Smooth muscle cell (in vitro differentiated cells): ENCODE results near the gene SHKBP1. TPM values are rescaled to one million over a fixed set of nuclear protein-coding genes. Genes with fewer than 3 reads are reported as not detected.

Experiments
- DNase-seq: peaks from one replicate; lab custom pipeline; 2025; ENCODE audit not compliant: unreplicated experiment; lab: John Stamatoyannopoulos, UW
- H2AFZ ChIP-seq: fragments of 200-600 bp; sonication (generic); 2 replicates; pipeline ENCODE4 v1.6.0; 2016; ENCODE audit warnings: antibody characterized with exemption, low read depth, mild to moderate bottlenecking
- H3F3A ChIP-seq: fragments of 200-600 bp; sonication (generic); 2 replicates; pipeline ENCODE4 v1.6.0; 2017; ENCODE audit warnings: antibody characterized with exemption, low read depth
- H3K27ac ChIP-seq: fragments of 200-600 bp; sonication (generic); 2 replicates; pipeline ENCODE4 v1.5.1; 2016; ENCODE audit warnings: low read depth, mild to moderate bottlenecking
- H3K27me3 ChIP-seq: fragments of 200-600 bp; sonication (generic); 2 replicates; pipeline ENCODE4 v1.6.1; 2016; ENCODE audit warnings: low read depth, mild to moderate bottlenecking
- H3K36me3 ChIP-seq: fragments of 200-600 bp; sonication (generic); 2 replicates; pipeline ENCODE4 v1.5.1; 2016; ENCODE audit warnings: low read depth
- H3K4me1 ChIP-seq: fragments of 200-600 bp; sonication (generic); 2 replicates; pipeline ENCODE4 v1.5.1; 2016; ENCODE audit warnings: low read depth
- H3K4me2 ChIP-seq: fragments of 200-600 bp; sonication (generic); 2 replicates; pipeline ENCODE4 v1.6.0; 2016; ENCODE audit warnings: mild to moderate bottlenecking
- H3K4me3 ChIP-seq: fragments of 200-600 bp; sonication (generic); 2 replicates; pipeline ENCODE4 v1.5.1; 2016; ENCODE audit warnings: mild to moderate bottlenecking
- H3K79me2 ChIP-seq: fragments of 200-600 bp; sonication (generic); 2 replicates; pipeline ENCODE4 v1.6.0; 2016; ENCODE audit warnings: low read depth, mild to moderate bottlenecking
- H3K9ac ChIP-seq: fragments of 200-600 bp; sonication (generic); 2 replicates; pipeline ENCODE4 v1.6.0; 2016; ENCODE audit warnings: low read depth
- H3K9me3 ChIP-seq: fragments of 200-600 bp; sonication (generic); replicated peaks from 2 replicates; pipeline ENCODE4 v1.5.1; 2016; ENCODE audit warnings: low read depth
- H4K20me1 ChIP-seq: fragments of 200-600 bp; sonication (generic); 2 replicates; pipeline ENCODE4 v1.6.0; 2016; ENCODE audit warnings: low read depth
- WGBS: methylation state at CpG from one replicate; pipeline ENCODE4 v1.1.7; 2016; ENCODE audit warnings: low lambda C conversion rate; 5-methylcytosine and 5-hydroxymethylcytosine counted together
- polyA plus RNA-seq: library from polyadenylated mRNA; unstranded; fragments of >200 nt; fragmentation: Nextera tagmentation; extraction: Ambion mirVana; gene quantifications from 2 replicates; pipeline ENCODE4 v1.2.1, GENCODE V29; 2016
- total RNA-seq: library from RNA; depleted of rRNA; stranded (reverse); fragments of >200 nt; gene quantifications from 2 replicates; pipeline ENCODE4 v1.2.3, GENCODE V29; 2014
- TF ChIP-seq, protein P1 (sequence below): fragments of 200-600 bp; sonication (generic); IDR thresholded peaks from 2 replicates; pipeline ENCODE4 v1.5.1; 2017; ENCODE audit warnings: borderline replicate concordance, mild to moderate bottlenecking, antibody characterized with exemption; ENCODE audit not compliant: insufficient read depth, poor library complexity, severe bottlenecking

SHKBP1 gene
- total and polyA plus RNA-seq, 2 experiments from 2014 or later = 40.9 to 90.8 TPM

DNA sequence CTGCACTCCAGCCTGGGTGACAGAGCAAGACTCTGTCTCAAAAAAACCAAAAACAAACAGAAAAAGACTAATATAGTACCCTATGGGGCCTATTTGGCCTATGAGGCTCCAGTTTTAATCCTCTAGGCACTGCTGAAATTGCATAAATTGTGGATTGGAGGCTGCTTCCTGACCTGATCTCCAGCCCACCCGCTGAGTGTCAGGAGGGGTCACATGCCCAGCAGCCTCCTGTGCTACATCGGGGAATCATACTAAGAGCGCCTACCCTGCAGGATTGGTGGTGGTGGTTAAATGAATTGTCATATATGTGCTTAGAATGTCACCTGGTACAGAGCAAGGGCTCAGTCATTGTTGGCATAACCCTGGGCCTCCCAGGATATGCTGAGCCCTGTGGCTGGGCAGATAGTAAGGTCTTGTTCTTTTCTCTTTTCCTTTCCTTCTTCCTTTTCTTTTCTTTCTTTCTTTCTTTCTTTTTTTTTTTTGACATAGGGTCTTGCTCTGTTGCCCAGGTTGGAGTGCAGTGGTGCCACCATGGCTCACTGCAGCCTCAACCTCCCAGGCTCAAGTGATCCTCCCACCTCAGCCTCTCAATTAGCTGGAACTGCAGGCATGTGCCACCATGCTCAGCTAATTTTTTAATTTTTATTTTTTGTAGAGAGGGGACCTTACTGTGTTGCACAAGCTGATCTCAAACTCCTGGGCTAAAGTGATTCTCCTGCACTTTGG, 55.8 kb downstream of the SHKBP1 start:
- 60% methylated on average over 3 of the region's 3 CpGs for WGBS

DNA sequence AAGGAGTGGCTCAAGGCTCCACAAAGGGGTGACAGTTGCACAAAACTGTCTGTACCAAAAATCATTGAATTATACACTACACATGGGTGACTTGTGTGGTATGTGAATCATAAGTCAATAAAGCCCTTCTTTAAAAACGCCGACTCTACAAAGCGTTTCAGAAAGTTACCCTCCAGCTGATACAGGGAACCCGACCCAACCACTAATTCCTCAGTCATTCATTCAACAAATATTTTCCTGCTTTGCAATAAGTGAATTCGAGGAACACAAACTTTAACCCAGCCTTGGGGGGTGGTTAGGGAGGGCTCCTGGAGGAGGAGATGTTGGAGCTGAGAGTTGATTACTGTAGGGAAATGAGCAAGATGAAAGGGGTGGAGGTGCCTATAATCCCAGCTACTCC, 56.5 kb downstream of the SHKBP1 start:
- TF ChIP-seq, protein P1, sequence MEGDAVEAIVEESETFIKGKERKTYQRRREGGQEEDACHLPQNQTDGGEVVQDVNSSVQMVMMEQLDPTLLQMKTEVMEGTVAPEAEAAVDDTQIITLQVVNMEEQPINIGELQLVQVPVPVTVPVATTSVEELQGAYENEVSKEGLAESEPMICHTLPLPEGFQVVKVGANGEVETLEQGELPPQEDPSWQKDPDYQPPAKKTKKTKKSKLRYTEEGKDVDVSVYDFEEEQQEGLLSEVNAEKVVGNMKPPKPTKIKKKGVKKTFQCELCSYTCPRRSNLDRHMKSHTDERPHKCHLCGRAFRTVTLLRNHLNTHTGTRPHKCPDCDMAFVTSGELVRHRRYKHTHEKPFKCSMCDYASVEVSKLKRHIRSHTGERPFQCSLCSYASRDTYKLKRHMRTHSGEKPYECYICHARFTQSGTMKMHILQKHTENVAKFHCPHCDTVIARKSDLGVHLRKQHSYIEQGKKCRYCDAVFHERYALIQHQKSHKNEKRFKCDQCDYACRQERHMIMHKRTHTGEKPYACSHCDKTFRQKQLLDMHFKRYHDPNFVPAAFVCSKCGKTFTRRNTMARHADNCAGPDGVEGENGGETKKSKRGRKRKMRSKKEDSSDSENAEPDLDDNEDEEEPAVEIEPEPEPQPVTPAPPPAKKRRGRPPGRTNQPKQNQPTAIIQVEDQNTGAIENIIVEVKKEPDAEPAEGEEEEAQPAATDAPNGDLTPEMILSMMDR = no peak
- Histone ChIP-seq H3F3A (peaks cover 9% of the 10 kb centered on the region), H4K20me1 (no peaks in the 10 kb centered on the region), H2AFZ (no peak overlapping the region), H3K4me2 (peak overlapping the region; percentile 78), H3K9me3 (no peaks in the 10 kb centered on the region), H3K27ac (peak overlapping the region; percentile 62), H3K4me1 (peaks cover 6% of the 10 kb centered on the region), H3K27me3 (no peaks in the 10 kb centered on the region), H3K79me2 (no peaks in the 10 kb centered on the region), H3K4me3 (no peak overlapping the region), H3K36me3 (no peaks in the 10 kb centered on the region), H3K9ac (no peak overlapping the region)
- WGBS = 12% methylated on average over 5 of the region's 5 CpGs
- DNase-seq = no peak

More for the DNA sequence above, 55.8 kb downstream of the SHKBP1 start:
- Histone ChIP-seq H3K79me2 (no peaks in the 10 kb centered on the region), H3F3A (peaks cover 9% of the 10 kb centered on the region), H3K36me3 (no peaks in the 10 kb centered on the region), H4K20me1 (no peaks in the 10 kb centered on the region), H3K27ac (peak overlapping the region; percentile 62), H2AFZ (no peak overlapping the region), H3K9ac (no peak overlapping the region), H3K4me1 (peaks cover 6% of the 10 kb centered on the region), H3K27me3 (no peaks in the 10 kb centered on the region), H3K9me3 (no peaks in the 10 kb centered on the region), H3K4me2 (peak overlapping the region; percentile 78), H3K4me3 (no peak overlapping the region)
- DNase-seq = no peak
- TF ChIP-seq, protein P1 = no peak

- no peak overlapping the region for H3K4me2 ChIP-seq
- WGBS = 100% methylated on average over 1 of the region's 1 CpG
- no peaks in the 10 kb centered on the region for H3K79me2 ChIP-seq
- H3K36me3 ChIP-seq = no peaks in the 10 kb centered on the region
- no peak overlapping the region for H3K4me3 ChIP-seq
- H4K20me1 ChIP-seq = no peaks in the 10 kb centered on the region
- TF ChIP-seq, protein P1 = no peak
- H3K27me3 ChIP-seq = no peaks in the 10 kb centered on the region
- no peak overlapping the region for H3K27ac ChIP-seq
- H3K4me1 ChIP-seq = peaks cover 10% of the 10 kb centered on the region
- no peaks in the 10 kb centered on the region for H3K9me3 ChIP-seq
- no peak overlapping the region for H3K9ac ChIP-seq
- peaks cover 9% of the 10 kb centered on the region for H3F3A ChIP-seq
- no peak overlapping the region for H2AFZ ChIP-seq
- DNase-seq = no peak
Measured at GRCh38 chr19:40638327-40638726, 61.7 kb downstream of the SHKBP1 start.

GRCh38 chr19:40639638-40639982, 62.9 kb downstream of the SHKBP1 start:
- no peak overlapping the region for H3K9ac ChIP-seq

More at GRCh38 chr19:40639638-40639982, 62.9 kb downstream of the SHKBP1 start:
- Histone ChIP-seq H3K4me1 (peaks cover 4% of the 10 kb centered on the region), H3K79me2 (no peaks in the 10 kb centered on the region), H3K36me3 (no peaks in the 10 kb centered on the region), H3K4me3 (no peak overlapping the region), H3K27me3 (no peaks in the 10 kb centered on the region), H3F3A (no peaks in the 10 kb centered on the region), H3K9me3 (no peaks in the 10 kb centered on the region), H3K27ac (no peak overlapping the region), H4K20me1 (no peaks in the 10 kb centered on the region), H3K4me2 (no peak overlapping the region), H2AFZ (no peak overlapping the region)
- no peak for DNase-seq
- WGBS = 90% methylated on average over 6 of the region's 6 CpGs
- TF ChIP-seq, protein P1 = no peak
